ENCODE results near the gene CEP350. TPM values are rescaled to one million over a fixed set of nuclear protein-coding genes. Genes with fewer than 3 reads are reported as not detected.

Gene CEP350, protein sequence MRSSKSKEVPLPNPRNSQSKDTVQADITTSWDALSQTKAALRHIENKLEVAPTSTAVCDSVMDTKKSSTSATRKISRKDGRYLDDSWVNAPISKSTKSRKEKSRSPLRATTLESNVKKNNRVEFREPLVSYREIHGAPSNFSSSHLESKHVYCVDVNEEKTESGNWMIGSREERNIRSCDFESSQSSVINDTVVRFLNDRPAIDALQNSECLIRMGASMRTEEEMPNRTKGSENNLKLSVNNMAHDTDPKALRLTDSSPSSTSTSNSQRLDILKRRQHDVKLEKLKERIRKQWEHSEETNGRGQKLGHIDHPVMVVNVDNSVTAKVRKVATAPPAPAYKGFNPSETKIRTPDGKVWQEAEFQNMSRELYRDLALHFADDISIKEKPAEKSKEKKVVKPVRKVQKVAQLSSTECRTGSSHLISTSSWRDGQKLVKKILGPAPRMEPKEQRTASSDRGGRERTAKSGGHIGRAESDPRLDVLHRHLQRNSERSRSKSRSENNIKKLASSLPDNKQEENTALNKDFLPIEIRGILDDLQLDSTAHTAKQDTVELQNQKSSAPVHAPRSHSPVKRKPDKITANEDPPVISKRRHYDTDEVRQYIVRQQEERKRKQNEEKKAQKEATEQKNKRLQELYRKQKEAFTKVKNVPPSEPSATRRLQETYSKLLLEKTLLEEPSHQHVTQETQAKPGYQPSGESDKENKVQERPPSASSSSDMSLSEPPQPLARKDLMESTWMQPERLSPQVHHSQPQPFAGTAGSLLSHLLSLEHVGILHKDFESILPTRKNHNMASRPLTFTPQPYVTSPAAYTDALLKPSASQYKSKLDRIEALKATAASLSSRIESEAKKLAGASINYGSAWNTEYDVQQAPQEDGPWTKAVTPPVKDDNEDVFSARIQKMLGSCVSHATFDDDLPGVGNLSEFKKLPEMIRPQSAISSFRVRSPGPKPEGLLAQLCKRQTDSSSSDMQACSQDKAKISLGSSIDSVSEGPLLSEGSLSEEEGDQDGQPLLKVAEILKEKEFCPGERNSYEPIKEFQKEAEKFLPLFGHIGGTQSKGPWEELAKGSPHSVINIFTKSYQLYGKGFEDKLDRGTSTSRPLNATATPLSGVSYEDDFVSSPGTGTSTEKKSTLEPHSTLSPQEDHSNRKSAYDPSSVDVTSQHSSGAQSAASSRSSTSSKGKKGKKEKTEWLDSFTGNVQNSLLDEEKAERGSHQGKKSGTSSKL (N-terminal part only)
- 40.9 TPM for total RNA-seq

DNA sequence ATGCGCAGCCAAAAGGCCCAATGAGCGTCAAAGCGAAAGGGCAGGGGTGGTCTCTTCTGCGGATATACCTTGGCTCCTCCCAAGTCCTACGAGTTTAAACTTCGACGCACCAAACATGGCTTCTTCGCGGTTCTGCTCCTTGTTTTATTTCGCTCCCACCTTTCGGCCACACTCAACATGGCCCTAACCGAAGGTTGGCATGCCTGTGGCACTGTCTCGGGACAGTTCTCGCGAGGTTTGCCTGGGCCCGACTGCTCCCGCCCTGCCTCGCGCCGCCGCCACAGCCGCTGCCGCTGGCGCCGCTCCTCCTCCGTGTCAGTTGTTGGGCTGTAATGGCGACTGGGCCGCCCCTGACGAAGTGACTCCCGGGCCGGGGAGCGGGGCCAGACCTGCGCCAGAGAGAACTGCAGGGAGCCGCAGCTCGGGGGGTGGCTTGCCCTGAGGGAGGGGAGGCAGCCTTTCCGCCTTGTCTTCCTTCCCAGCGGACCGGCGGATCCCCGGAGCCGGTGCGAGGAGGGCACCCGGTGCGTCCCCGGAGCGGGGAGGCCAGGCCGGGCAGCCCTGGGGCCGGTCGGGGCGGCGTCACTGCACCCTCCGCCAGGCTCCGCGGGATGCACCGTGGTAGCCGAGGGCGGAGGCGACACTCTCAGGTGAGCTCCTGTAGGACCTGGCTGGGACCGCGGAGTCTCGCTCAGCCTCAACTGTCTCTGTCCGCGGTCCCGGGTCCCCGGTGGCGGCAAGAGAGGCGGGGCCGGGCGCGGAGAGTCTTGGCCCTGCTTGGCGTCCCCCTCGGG lies at the start of gene CEP350:
Gene CEP350, plus strand, starts transcription at position 318 of the 794 bp plus-strand sequence. CDS start 31,372 bp downstream, outside the sequence.

DNA sequence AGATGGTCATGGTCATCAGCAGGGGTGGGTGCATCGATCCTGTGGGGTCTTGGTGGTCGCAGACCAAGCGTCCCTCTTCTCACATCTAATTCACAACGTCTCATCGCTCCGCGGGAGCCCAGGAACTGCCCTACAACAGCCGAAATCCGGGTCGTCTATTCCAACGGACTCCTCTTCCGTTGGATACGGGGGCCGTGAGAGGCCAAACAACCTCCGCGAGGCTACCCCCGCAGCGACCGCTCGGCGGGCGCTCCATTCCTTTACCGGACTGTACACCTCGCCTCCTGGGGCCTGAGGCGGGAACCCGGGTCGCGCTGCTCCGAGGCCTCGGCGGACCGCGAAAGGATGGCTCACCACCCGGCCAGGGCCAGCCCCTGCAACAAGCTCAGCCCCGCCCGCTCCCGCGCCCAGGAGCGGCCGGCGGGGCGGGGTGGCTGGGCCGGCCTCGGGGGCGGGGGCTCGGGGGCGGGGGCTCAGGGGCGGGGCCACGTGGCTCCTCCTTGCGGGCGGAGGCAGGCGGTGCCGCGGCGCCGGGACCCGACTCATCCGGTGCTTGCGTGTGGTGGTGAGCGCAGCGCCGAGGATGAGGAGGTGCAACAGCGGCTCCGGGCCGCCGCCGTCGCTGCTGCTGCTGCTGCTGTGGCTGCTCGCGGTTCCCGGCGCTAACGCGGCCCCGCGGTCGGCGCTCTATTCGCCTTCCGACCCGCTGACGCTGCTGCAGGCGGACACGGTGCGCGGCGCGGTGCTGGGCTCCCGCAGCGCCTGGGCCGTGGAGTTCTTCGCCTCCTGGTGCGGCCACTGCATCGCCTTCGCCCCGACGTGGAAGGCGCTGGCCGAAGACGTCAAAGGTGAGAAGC lies 199.9 kb downstream of the CEP350 start, which contains the start of gene QSOX1:
Gene QSOX1, plus strand, starts transcription at position 545 of the 857 bp plus-strand sequence. Its CDS starts 39 bp downstream, at position 584.

Other genes with a start within 250 kb of the CEP350 start
- 0.53 TPM for gene FAM163A, start 211.5 kb upstream of the CEP350 start, total RNA-seq
- gene TOR1AIP2, start 77.0 kb upstream of the CEP350 start, total RNA-seq = 60.1 TPM
- gene TOR1AIP1, start 72.5 kb upstream of the CEP350 start, total RNA-seq = 50.3 TPM
- 46.3 TPM for gene QSOX1, start 200.1 kb downstream of the CEP350 start, total RNA-seq